ENCODE data around the gene UNG.

UNG gene

DNA sequence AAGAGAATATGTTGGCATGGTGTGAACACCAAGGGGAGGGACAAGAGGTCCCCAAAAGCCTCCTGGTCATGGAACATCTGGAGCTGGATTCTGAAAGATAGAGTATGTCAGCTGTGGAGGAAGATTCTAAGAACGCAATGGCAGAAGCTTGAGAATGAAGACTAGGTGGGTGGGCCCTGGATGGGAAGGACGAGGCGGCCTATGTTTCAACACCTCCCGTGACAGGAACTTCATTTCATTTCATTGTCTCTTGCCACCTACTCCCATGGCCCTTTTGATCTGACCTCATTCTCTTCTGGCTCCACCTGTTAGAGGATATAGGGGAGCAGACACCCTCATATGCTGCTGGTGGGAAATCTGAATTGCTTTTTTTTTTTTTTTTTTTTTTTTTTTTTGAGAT lies 3.3 kb downstream of the UNG start:
- Histone ChIP-seq H3K14ac (ENCODE audit: low read length) (no peak overlapping the region), H3K4me2 (ENCODE audit: low read length) (no peak overlapping the region), H3K27me3 (ENCODE audit: insufficient read depth, low read length) (no peaks in the 10 kb centered on the region), H4K91ac (ENCODE audit: low read depth, low read length) (no peak overlapping the region), H3K18ac (ENCODE audit: low read length) (no peak overlapping the region), H4K12ac (ENCODE audit: low read depth, low read length) (no peak overlapping the region), H4K8ac (ENCODE audit: low read depth, low read length) (no peak overlapping the region), H2AK5ac (ENCODE audit: low read length) (no peak overlapping the region), H3K79me2 (ENCODE audit: control insufficient read depth, insufficient read depth, low read length, poor library complexity) (no peaks in the 10 kb centered on the region), H3K9me3 (ENCODE audit: insufficient read depth, low read depth, low read length) (no peaks in the 10 kb centered on the region), H2BK12ac (ENCODE audit: low read length) (no peak overlapping the region), H2BK5ac (ENCODE audit: low read depth, low read length, poor library complexity) (no peak overlapping the region), H2AFZ (ENCODE audit: insufficient read depth, low read length, poor library complexity) (no peak overlapping the region), H3K4me1 (ENCODE audit: control insufficient read depth in 1 of 2, insufficient read depth in 2 of 2, low read length in 2 of 2) (peaks cover 0 to 3% of the 10 kb centered on the region in 2 experiments), H2BK120ac (ENCODE audit: insufficient read depth, low read length, poor library complexity) (no peak overlapping the region), H3K9ac (ENCODE audit: low read length) (no peak overlapping the region), H3K36me3 (ENCODE audit: control insufficient read depth in 1 of 2, insufficient read depth in 2 of 2, low read length in 2 of 2) (peaks cover 25 to 37% of the 10 kb centered on the region in 2 experiments), H3K23ac (ENCODE audit: low read length) (no peak overlapping the region), H3K4me3 (ENCODE audit: low read depth, low read length) (no peak overlapping the region), H3K27ac (ENCODE audit: low read depth, low read length) (no peak overlapping the region), H3K79me1 (ENCODE audit: low read length) (peaks cover 4% of the 10 kb centered on the region), H3K4ac (ENCODE audit: low read depth, low read length) (no peak overlapping the region)
- no peak for DNase-seq
- WGBS (ENCODE audit: extremely low coverage, insufficient coverage, insufficient read length): no CpG with 5 or more reads among the region's 4 CpGs

DNA sequence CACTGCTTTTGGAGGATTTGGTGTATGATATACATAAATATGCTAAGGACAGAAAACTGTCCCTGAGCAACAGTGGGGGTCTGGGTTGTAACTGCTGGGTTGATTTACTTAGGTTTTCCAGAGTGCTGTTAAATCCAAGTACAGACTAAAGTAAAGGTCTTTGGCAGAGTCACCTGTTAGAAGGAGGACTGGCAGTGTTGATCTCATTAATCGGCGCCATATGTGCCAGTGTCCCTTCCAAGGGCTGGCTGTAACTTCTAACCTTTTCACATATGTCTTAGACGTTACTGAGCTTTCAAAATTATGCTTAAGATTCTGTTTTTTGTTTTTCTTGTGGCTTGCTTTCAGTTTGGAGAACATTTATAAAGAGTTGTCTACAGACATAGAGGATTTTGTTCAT lies 5.1 kb downstream of the UNG start:
- no peak overlapping the region for H3K4ac ChIP-seq (ENCODE audit: low read depth, low read length)
- no CpG with 5 or more reads among the region's 3 CpGs for WGBS (ENCODE audit: extremely low coverage, insufficient coverage, insufficient read length)
- H3K27ac ChIP-seq (ENCODE audit: low read depth, low read length): no peak overlapping the region
- H4K91ac ChIP-seq (ENCODE audit: low read depth, low read length): no peak overlapping the region
- H3K23ac ChIP-seq (ENCODE audit: low read length): no peak overlapping the region
- no peak overlapping the region for H3K14ac ChIP-seq (ENCODE audit: low read length)
- no peak overlapping the region for H2BK5ac ChIP-seq (ENCODE audit: low read depth, low read length, poor library complexity)
- peaks cover 33 to 47% of the 10 kb centered on the region in 2 experiments for H3K36me3 ChIP-seq (ENCODE audit: control insufficient read depth in 1 of 2, insufficient read depth in 2 of 2, low read length in 2 of 2)
- H3K9ac ChIP-seq (ENCODE audit: low read length): no peak overlapping the region
- H3K4me2 ChIP-seq (ENCODE audit: low read length): no peak overlapping the region
- no peak overlapping the region for H2AFZ ChIP-seq (ENCODE audit: insufficient read depth, low read length, poor library complexity)
- H4K8ac ChIP-seq (ENCODE audit: low read depth, low read length): no peak overlapping the region
- H3K79me1 ChIP-seq (ENCODE audit: low read length): peaks cover 3% of the 10 kb centered on the region
- H3K18ac ChIP-seq (ENCODE audit: low read length): no peak overlapping the region
- H3K4me1 ChIP-seq (ENCODE audit: control insufficient read depth in 1 of 2, insufficient read depth in 2 of 2, low read length in 2 of 2): no peaks in the 10 kb centered on the region
- H4K12ac ChIP-seq (ENCODE audit: low read depth, low read length): no peak overlapping the region
- H2AK5ac ChIP-seq (ENCODE audit: low read length): no peak overlapping the region
- no peak for DNase-seq
- no peak overlapping the region for H2BK12ac ChIP-seq (ENCODE audit: low read length)
- no peaks in the 10 kb centered on the region for H3K9me3 ChIP-seq (ENCODE audit: insufficient read depth, low read depth, low read length)
- H2BK120ac ChIP-seq (ENCODE audit: insufficient read depth, low read length, poor library complexity): no peak overlapping the region
- no peak overlapping the region for H3K4me3 ChIP-seq (ENCODE audit: low read depth, low read length)
- H3K79me2 ChIP-seq (ENCODE audit: control insufficient read depth, insufficient read depth, low read length, poor library complexity): no peaks in the 10 kb centered on the region
- H3K27me3 ChIP-seq (ENCODE audit: insufficient read depth, low read length): no peaks in the 10 kb centered on the region

DNA sequence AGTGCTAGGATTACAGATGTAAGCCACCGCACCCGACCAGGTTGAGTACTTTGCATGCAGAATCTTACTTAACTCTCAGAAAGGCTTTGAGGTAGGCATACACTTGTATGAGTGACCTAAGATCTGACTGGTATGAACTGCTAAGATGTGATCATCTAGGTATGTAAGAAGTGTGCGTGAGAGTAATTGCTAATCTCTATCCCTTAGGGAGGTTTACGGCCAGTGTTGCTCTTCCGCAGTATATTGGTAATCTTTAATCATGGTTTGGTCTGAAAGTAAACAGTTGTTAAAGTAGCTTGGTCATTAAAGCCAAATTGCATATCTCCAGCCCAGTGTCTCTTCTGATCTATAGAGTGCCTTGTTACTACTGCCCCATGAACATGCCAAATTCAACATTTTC lies 7.8 kb downstream of the UNG start:
- Histone ChIP-seq H3K4me2 (ENCODE audit: low read length) (no peak overlapping the region), H3K9ac (ENCODE audit: low read length) (no peak overlapping the region), H2BK5ac (ENCODE audit: low read depth, low read length, poor library complexity) (no peak overlapping the region), H2AK5ac (ENCODE audit: low read length) (no peak overlapping the region), H3K79me1 (ENCODE audit: low read length) (no peaks in the 10 kb centered on the region), H3K9me3 (ENCODE audit: insufficient read depth, low read depth, low read length) (no peaks in the 10 kb centered on the region), H3K4me3 (ENCODE audit: low read depth, low read length) (no peak overlapping the region), H3K14ac (ENCODE audit: low read length) (no peak overlapping the region), H3K36me3 (ENCODE audit: control insufficient read depth in 1 of 2, insufficient read depth in 2 of 2, low read length in 2 of 2) (peaks cover 32 to 53% of the 10 kb centered on the region in 2 experiments), H3K27ac (ENCODE audit: low read depth, low read length) (no peak overlapping the region), H3K79me2 (ENCODE audit: control insufficient read depth, insufficient read depth, low read length, poor library complexity) (no peaks in the 10 kb centered on the region), H3K27me3 (ENCODE audit: insufficient read depth, low read length) (no peaks in the 10 kb centered on the region), H4K8ac (ENCODE audit: low read depth, low read length) (no peak overlapping the region), H2AFZ (ENCODE audit: insufficient read depth, low read length, poor library complexity) (no peak overlapping the region), H3K18ac (ENCODE audit: low read length) (no peak overlapping the region), H4K12ac (ENCODE audit: low read depth, low read length) (no peak overlapping the region), H2BK120ac (ENCODE audit: insufficient read depth, low read length, poor library complexity) (no peak overlapping the region), H2BK12ac (ENCODE audit: low read length) (no peak overlapping the region), H3K4ac (ENCODE audit: low read depth, low read length) (no peak overlapping the region), H3K23ac (ENCODE audit: low read length) (no peak overlapping the region), H4K91ac (ENCODE audit: low read depth, low read length) (no peak overlapping the region), H3K4me1 (ENCODE audit: control insufficient read depth in 1 of 2, insufficient read depth in 2 of 2, low read length in 2 of 2) (no peaks in the 10 kb centered on the region)
- no peak for DNase-seq
- no CpG with 5 or more reads among the region's 5 CpGs for WGBS (ENCODE audit: extremely low coverage, insufficient coverage, insufficient read length)

DNA sequence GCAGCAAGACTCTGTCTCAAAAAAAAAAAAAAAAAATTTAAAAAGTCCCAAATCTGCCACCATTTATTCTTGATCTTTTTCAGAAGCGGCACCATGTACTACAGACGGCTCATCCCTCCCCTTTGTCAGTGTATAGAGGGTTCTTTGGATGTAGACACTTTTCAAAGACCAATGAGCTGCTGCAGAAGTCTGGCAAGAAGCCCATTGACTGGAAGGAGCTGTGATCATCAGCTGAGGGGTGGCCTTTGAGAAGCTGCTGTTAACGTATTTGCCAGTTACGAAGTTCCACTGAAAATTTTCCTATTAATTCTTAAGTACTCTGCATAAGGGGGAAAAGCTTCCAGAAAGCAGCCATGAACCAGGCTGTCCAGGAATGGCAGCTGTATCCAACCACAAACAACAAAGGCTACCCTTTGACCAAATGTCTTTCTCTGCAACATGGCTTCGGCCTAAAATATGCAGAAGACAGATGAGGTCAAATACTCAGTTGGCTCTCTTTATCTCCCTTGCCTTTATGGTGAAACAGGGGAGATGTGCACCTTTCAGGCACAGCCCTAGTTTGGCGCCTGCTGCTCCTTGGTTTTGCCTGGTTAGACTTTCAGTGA lies 12.5 kb downstream of the UNG start:
- Histone ChIP-seq H2AK5ac (ENCODE audit: low read length) (no peak overlapping the region), H3K79me1 (ENCODE audit: low read length) (no peaks in the 10 kb centered on the region), H4K8ac (ENCODE audit: low read depth, low read length) (no peak overlapping the region), H3K4me2 (ENCODE audit: low read length) (no peak overlapping the region), H3K4me3 (ENCODE audit: low read depth, low read length) (no peak overlapping the region), H3K27me3 (ENCODE audit: insufficient read depth, low read length) (no peaks in the 10 kb centered on the region), H3K9ac (ENCODE audit: low read length) (no peak overlapping the region), H3K23ac (ENCODE audit: low read length) (no peak overlapping the region), H3K18ac (ENCODE audit: low read length) (no peak overlapping the region), H3K36me3 (ENCODE audit: control insufficient read depth in 1 of 2, insufficient read depth in 2 of 2, low read length in 2 of 2) (peaks cover 13 to 28% of the 10 kb centered on the region in 2 experiments), H2BK120ac (ENCODE audit: insufficient read depth, low read length, poor library complexity) (no peak overlapping the region), H3K4ac (ENCODE audit: low read depth, low read length) (no peak overlapping the region), H2BK5ac (ENCODE audit: low read depth, low read length, poor library complexity) (no peak overlapping the region), H3K4me1 (ENCODE audit: control insufficient read depth in 1 of 2, insufficient read depth in 2 of 2, low read length in 2 of 2) (peaks cover 2 to 4% of the 10 kb centered on the region in 2 experiments), H3K9me3 (ENCODE audit: insufficient read depth, low read depth, low read length) (no peaks in the 10 kb centered on the region), H4K12ac (ENCODE audit: low read depth, low read length) (no peak overlapping the region), H4K91ac (ENCODE audit: low read depth, low read length) (no peak overlapping the region), H3K14ac (ENCODE audit: low read length) (no peak overlapping the region), H3K79me2 (ENCODE audit: control insufficient read depth, insufficient read depth, low read length, poor library complexity) (no peaks in the 10 kb centered on the region), H3K27ac (ENCODE audit: low read depth, low read length) (no peak overlapping the region), H2BK12ac (ENCODE audit: low read length) (no peak overlapping the region), H2AFZ (ENCODE audit: insufficient read depth, low read length, poor library complexity) (no peak overlapping the region)
- no peak for DNase-seq
- no CpG with 5 or more reads among the region's 6 CpGs for WGBS (ENCODE audit: extremely low coverage, insufficient coverage, insufficient read length)
